Heart left ventricle (tissue), 16 donors: ENCODE data around the gene CUEDC2. TPM values are rescaled to one million over a fixed set of nuclear protein-coding genes. Genes with fewer than 3 reads are reported as not detected.

Experiments used
- ATAC-seq, 4 donors: fragments of 200-7000 bp; cut with Tn5 transposase; one replicate each; pipeline ENCODE4 v1.9.1; 2020 to 2022; ENCODE audit warnings: moderate library complexity in 4 of 4, mild to moderate bottlenecking in 3 of 4, moderate number of reproducible peaks in 1 of 4
- DNase-seq, 5 donors: peaks; one replicate each; pipeline ENCODE4 v3.0.0-alpha.2; 2020
- H3K27ac ChIP-seq, 12 donors: fragments of 200-600 bp; sonication (generic) in 4 of 12; one replicate each; pipeline versions ENCODE4 v1.5.0 to v1.8.0; 2016 to 2022; ENCODE audit warnings: mild to moderate bottlenecking in 2 of 12
- H3K27me3 ChIP-seq, 9 donors: fragments of 200-600 bp; sonication (generic) in 2 of 9; one replicate each; pipeline versions ENCODE4 v1.5.1 to v1.8.0; 2016 to 2022; ENCODE audit warnings: mild to moderate bottlenecking in 3 of 9
- H3K36me3 ChIP-seq, 9 donors: fragments of 200-600 bp; sonication (generic) in 2 of 9; one replicate each; pipeline versions ENCODE4 v1.5.0 to v1.8.0; 2018 to 2022; ENCODE audit warnings: mild to moderate bottlenecking in 2 of 9
- H3K4me1 ChIP-seq, 12 donors: fragments of 200-600 bp; sonication (generic) in 4 of 12; one replicate each; pipeline versions ENCODE4 v1.5.0 to v1.8.0; 2016 to 2022; ENCODE audit warnings: mild to moderate bottlenecking in 3 of 12
- H3K4me3 ChIP-seq, 12 donors: fragments of 200-600 bp; sonication (generic) in 4 of 12; one replicate each; pipeline versions ENCODE4 v1.5.0 to v1.8.0; 2017 to 2022; ENCODE audit warnings: mild to moderate bottlenecking in 9 of 12, moderate library complexity in 4 of 12
- H3K9me3 ChIP-seq, 12 donors: fragments of 200-600 bp; sonication (generic) in 4 of 12; one replicate each; pipeline versions ENCODE4 v1.5.0 to v1.8.0; 2016 to 2022; ENCODE audit warnings: mild to moderate bottlenecking in 1 of 12
- CTCF ChIP-seq, 12 donors: fragments of 200-600 bp; sonication (generic) in 4 of 12; IDR thresholded peaks; one replicate each; pipeline versions ENCODE4 v1.5.0 to v1.8.0; 2018 to 2022; ENCODE audit warnings: antibody characterized with exemption in 12 of 12, mild to moderate bottlenecking in 5 of 12
- POLR2A ChIP-seq, 2 donors: fragments of 450-650 bp; IDR thresholded peaks; one replicate each; pipeline ENCODE4 v1.6.1; 2017; ENCODE audit warnings: antibody characterized with exemption in 2 of 2, mild to moderate bottlenecking in 2 of 2, moderate library complexity in 2 of 2
- WGBS, 4 donors: extraction: QIAGEN DNeasy Blood & Tissue Kit in 2 of 4; methylation state at CpG; one replicate each; pipeline versions ENCODE4 v1.1.5 to v1.1.7; 2013 to 2018; 5-methylcytosine and 5-hydroxymethylcytosine counted together
- intact Hi-C, 10 donors: fragments of 100-400 bp; cut with DNase I; formaldehyde crosslinking; loops; one replicate each; pipeline versions ENCODE4 v1.11.1 to v1.14.2; 2022
- polyA plus RNA-seq, 2 donors: library from polyadenylated mRNA; stranded (reverse); fragments of 200-250 nt; gene quantifications; one replicate each; pipeline ENCODE4 v1.2.3, GENCODE V29; 2013
- total RNA-seq, 9 donors: library from RNA; depleted of rRNA in 2 of 9; stranded (reverse); fragments of >200 nt in 2 of 9; fragmentation: NEBNext Ultra II Directional in 3 of 9; extraction: Animal tissue kit (Norgen Biotek cat#: 25700) in 3 of 9; gene quantifications; one replicate each; pipeline versions ENCODE4 v1.1.0 to v1.2.4, GENCODE V29; 2016 to 2023
- donor health status: ischemic (EF 13 %, LVEDD 7.1; RV severe dilation, severe dysfunction).
- donor health status: healthy with polysubstance abuse.
- donor health status: DM: no; HTN: yes; CAD: no.
- donor health status: DM: no; HTN: no; CAD: no.
- donor health status: ischemic (EF 25% LVEDD 6.9; RV normal size, moderate dysfunction).
- donor health status: ischemic (EF 25% LVEDD 5.7; RV mildly dilated, moderate dysfunction).
- donor health status: healthy.
- donor health status: DM: yes; HTN: yes; CAD: no.
- donor health status: ischemic (EF 35%, LVEDD 5.7; RV mildly dilated, moderate dysfunction).
- donor health status: nonischemic (EF 11% LVEDD 7.7; RV severe dilation, severe dysfunction).
- donor health status: DM: yes; HTN: yes; CAD: no.
- donor health status: PGD.
- donor health status: ischemic (EF 29% LVEDD 5.4; RV normal size, mild dysfunction).
- donor health status: nonischemic (EF 23%, LVEDD 6.1; RV moderate dilation, normal function).

Gene CUEDC2
- total and polyA plus RNA-seq, 11 donors: 62.0 to 107 (median 79.2) TPM

DNA sequence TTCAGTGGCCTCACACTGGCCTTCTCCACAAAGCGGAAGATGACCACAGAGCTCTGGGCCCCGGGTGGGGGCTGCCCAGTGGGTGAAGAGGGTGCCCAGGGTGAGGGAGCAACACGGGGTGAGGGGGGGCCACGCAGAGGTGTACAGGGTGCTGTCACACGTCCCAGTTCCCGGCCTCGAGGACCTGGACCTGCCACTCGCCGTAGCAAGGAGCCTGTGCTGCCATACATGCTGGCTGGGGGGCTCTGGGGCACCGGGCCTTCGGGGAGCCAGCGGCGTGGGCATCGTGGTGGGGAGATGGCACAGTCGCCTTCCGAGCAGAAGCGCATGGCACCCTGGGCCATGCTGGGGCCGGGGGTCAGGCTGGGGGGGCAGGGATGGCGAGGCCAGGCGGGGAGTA, 15.7 kb downstream of the CUEDC2 start:
- H3K4me3 ChIP-seq: no peak overlapping the region
- DNase-seq (no peak), ATAC-seq (no peak)
- TF ChIP-seq CTCF (IDR thresholded peaks at IDR 0.05) (no peak), POLR2A (IDR thresholded peaks at IDR 0.05) (no peak)
- H3K4me1 ChIP-seq: peaks cover 3 to 24% (median 15%) of the 10 kb centered on the region in 12 donors
- H3K27me3 ChIP-seq: peaks cover 12 to 69% (median 40%) of the 10 kb centered on the region in 9 donors
- no peak overlapping the region for H3K27ac ChIP-seq
- 83 to 90% (median 85%) methylated on average over 11 to 20 of the region's 20 CpGs for WGBS, 4 donors
- intact Hi-C loops: loop anchor here in 1 of 10 donors (10.0 kb wide), 1 partner anchor 252 kb away; no protein-coding TSS in a partner anchor
- no peaks in the 10 kb centered on the region for H3K36me3 ChIP-seq
- H3K9me3 ChIP-seq: no peaks in the 10 kb centered on the region

GRCh38 chr10:102416283-102416682, 16.1 kb downstream of the CUEDC2 start:
- H3K27ac ChIP-seq: no peak overlapping the region
- intact Hi-C loops: loop anchor here in 1 of 10 donors (10.0 kb wide), 1 partner anchor 251 kb away; no protein-coding TSS in a partner anchor
- H3K4me1 ChIP-seq: peaks cover 3 to 22% (median 15%) of the 10 kb centered on the region in 12 donors
- H3K36me3 ChIP-seq: no peaks in the 10 kb centered on the region
- ATAC-seq (no peak), DNase-seq (no peak)
- no peaks in the 10 kb centered on the region for H3K9me3 ChIP-seq
- WGBS, 4 donors: 55 to 83% (median 71%) methylated on average over 2 to 9 of the region's 9 CpGs
- TF ChIP-seq CTCF (IDR thresholded peaks at IDR 0.05) (no peak), POLR2A (IDR thresholded peaks at IDR 0.05) (no peak)
- no peak overlapping the region for H3K4me3 ChIP-seq
- H3K27me3 ChIP-seq: peaks cover 13 to 73% (median 44%) of the 10 kb centered on the region in 9 donors

DNA sequence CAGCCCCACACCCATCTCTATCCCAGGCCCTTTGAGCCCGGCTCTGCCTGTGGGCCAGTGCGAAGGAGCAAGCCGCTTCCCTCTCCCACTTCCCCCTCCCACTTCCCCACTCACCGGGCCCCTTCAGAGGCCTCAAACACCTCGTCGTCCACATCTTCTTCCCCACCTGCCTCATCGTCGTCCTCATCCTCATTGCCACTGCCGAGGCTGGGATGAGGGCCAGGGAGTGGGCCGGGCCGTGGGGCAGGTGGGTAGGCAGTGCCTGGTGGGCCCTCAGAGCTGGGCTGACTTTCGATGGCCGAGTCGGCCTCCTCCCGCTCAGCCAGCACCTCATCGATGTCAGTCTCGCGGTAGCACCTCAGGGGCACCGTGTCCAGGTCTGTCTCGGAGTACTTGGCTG, 17.6 kb downstream of the CUEDC2 start:
- H3K9me3 ChIP-seq: no peaks in the 10 kb centered on the region
- TF ChIP-seq POLR2A (IDR thresholded peaks at IDR 0.05): no peak
- H3K27ac ChIP-seq: no peak overlapping the region
- WGBS, 4 donors: 48 to 57% (median 51%) methylated on average over 20 of the region's 20 CpGs
- H3K36me3 ChIP-seq: no peaks in the 10 kb centered on the region
- DNase-seq: no peak
- intact Hi-C loops: loop anchor here in 1 of 10 donors (10.0 kb wide), 1 partner anchor 250 kb away; no protein-coding TSS in a partner anchor
- no peak for ATAC-seq
- H3K4me3 ChIP-seq: no peak overlapping the region
- H3K4me1 ChIP-seq: peaks cover 0 to 27% (median 10%) of the 10 kb centered on the region in 12 donors
- peaks cover 25 to 88% (median 59%) of the 10 kb centered on the region in 9 donors for H3K27me3 ChIP-seq

DNA sequence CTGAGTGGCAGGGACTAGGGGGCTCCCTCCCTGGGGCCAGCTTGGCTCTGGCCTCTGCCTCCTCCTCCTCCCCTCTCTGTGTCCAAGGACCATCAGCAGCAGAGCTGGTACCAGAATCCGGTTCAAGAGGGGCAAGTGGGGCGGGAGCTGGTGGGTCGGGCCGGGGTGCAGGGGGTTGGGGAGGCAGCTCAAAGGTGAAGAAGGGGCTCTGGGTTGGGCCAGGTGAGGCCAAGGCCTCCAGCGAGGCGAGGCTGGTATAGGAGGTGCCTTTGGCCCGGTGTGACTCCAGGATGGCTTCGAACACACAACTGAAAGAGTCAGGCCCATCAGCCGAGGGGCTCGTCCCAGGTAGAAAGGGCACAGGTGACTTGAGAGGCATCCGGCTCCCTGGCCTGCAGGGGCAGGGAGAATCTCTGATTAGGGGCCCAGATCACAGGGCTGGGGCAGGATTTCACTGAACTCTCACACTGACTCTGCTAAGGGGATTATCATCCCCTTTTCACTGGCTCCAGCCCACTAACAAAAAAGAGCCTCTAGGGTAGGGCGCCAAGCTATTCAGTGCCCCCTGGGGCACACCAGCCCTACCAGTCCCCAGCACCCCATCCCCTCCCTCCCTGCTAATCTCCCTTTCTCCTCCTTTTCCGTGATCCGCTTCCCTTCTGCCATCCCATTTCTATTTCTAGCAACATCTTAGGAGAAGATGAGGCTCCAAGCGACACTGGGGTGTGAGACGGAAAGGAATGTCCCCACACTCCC, 18.4 kb downstream of the CUEDC2 start:
- H3K27me3 ChIP-seq: peaks cover 28 to 95% (median 63%) of the 10 kb centered on the region in 9 donors
- intact Hi-C loops: loop anchor here in 1 of 10 donors (10.0 kb wide), 1 partner anchor 249 kb away; no protein-coding TSS in a partner anchor
- TF ChIP-seq POLR2A (IDR thresholded peaks at IDR 0.05): no peak
- no peak for TF ChIP-seq CTCF (IDR thresholded peaks at IDR 0.05)
- ATAC-seq (no peak), DNase-seq (no peak)
- no peaks in the 10 kb centered on the region for H3K9me3 ChIP-seq
- WGBS, 4 donors: 69 to 74% (median 71%) methylated on average over 13 to 16 of the region's 16 CpGs
- H3K36me3 ChIP-seq: no peaks in the 10 kb centered on the region
- H3K4me1 ChIP-seq: peaks cover 0 to 27% (median 8%) of the 10 kb centered on the region in 12 donors
- H3K27ac ChIP-seq: no peak overlapping the region
- H3K4me3 ChIP-seq: no peak overlapping the region
